ENCODE results near the gene CTSA.

CTSA gene

DNA sequence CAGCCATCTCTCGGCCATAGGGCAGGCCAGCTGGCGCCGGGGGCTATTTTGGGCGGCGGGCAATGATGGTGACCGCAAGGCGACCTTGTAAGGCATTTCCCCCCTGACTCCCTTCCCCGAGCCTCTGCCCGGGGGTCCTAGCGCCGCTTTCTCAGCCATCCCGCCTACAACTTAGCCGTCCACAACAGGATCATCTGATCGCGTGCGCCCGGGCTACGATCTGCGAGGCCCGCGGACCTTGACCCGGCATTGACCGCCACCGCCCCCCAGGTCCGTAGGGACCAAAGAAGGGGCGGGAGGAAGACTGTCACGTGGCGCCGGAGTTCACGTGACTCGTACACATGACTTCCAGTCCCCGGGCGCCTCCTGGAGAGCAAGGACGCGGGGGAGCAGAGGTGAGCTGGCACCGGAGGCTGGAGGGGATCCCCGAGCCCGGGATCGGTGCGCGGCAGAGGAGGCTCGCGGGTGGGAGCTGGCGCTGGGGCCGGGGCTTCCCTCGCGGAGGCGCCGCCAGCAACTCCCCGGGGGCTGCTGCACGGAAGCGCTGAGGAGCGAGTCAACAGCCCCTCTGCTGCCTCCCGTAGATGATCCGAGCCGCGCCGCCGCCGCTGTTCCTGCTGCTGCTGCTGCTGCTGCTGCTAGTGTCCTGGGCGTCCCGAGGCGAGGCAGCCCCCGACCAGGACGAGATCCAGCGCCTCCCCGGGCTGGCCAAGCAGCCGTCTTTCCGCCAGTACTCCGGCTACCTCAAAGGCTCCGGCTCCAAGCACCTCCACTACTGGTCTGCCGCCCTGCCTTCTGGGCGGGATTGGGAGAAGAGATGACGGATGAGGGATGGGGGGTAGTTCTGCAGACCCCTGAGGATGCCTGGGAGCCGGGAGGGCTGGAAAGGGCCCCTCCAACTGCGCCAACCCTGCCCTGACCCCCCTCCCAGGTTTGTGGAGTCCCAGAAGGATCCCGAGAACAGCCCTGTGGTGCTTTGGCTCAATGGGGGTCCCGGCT lies at the start of gene CTSA, which contains the start of gene NEURL2:
TSS of gene CTSA (plus strand) at position 351 of the 999 bp plus-strand sequence. CDS start at position 585, 234 bp downstream.
TSS of gene NEURL2 (minus strand) at position 224 of the 999 bp plus-strand sequence. CDS start at position 7, 217 bp downstream.
- peak; percentile 50 for DNase-seq

DNA sequence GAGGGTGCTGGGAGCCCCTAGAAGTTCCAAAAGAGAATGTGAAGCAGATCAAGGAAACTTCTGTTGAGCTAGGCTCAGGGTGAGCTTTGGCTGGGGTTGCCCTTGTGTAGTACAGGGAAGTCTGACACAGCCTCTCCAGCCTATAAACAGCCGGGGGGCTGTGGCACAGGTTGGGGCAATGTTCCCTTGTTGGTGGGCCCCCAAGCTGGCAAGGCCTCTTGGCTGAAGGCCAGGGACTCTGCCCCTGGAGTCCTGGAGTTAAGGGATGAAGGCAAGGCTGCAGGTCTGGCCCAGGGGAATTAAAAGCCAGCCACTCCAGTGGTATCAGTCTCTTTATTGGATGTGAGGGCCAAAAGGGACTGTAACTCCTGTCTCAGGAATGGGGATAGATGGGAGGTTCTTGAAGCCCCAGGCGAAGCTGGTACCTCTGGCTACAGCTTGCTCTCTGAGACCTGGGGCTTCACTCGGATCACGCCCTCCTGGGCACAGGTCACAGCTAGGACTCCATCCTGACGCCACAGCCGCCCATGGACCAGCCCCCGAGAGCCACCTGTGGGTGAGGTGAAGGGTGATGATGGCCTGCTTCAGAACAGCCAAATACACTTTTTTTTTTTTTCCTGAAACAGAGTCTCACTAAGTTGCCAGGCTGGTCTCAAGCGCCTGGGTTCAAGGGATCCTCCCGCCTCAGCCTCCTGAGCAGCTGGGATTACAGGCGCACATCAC lies 49.6 kb upstream of the CTSA start:
- DNase-seq: no peak

GRCh38 chr20:45842169-45842812 lies 48.8 kb upstream of the CTSA start:
- DNase-seq: no peak

DNA sequence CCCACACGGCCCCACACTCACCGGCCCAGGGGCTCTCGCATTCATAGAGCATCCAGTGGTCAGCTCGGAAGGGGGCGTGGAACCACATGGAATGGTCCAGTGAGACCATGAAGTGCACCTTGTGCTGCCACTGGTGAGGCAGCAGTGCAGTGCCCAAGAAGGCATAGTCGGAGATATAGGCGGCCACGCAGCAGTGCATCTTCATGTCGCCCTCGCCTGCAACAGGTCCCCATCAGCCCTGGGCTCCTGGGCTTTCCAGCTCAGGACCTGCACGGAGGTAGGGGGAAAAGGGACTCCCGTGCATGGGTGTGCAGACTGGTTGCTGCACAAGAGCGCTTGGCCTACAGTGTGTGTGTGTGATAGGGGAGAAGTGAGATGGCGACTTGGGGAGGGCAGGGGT lies 47.6 kb upstream of the CTSA start:
- no peak for DNase-seq

GRCh38 chr20:45845452-45845851 lies 45.7 kb upstream of the CTSA start:
- DNase-seq: no peak

GRCh38 chr20:45848421-45848820 lies 42.7 kb upstream of the CTSA start:
- no peak for DNase-seq

DNA sequence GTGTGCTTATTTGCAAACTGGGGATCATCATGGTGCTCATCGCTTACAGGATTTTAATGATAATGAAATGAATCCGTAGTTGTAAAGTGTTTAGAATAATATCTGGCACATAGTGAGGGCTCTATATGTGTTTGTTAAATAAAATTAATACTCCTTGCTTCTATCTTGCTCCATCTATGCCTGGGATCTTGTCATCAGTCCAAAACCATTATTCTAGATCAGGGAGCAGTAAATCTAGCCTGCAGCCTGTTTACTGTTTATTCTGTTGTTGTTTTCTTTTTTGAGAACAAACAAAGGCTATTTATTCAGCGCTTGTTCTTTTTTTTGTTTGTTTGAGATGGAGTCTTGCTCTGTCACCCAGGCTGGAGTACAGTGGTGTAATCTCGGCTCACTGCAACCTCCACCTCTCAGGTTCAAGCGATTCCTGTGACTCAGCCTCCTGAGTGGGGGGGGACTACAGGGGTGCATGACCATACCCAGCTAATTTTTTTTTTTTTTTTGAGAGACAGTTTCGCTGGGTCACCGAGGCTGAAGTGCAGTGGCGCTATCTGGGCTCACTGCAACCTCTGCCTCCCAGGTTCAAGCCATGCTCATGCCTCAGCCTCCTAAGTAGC lies 42.1 kb upstream of the CTSA start:
- no peak for DNase-seq

DNA sequence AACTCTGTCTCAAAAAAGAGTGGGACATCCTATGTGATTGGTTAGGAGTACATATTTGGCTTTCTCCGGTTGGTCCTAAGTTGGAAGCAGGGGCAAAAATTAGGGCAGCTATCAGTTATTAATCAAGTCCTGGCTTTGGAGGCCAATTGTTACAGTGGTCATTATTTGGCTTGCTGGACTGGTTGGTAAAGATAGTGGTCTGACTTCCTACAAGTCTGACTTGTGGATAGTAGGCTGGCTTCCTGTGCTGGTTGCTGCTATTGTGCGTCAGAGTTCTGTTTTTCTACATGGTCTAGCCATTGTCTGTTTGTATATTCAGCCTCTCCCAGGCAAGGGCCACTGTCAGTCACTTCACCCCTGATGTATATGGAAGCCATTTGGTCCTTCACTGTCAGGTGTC lies 40.9 kb upstream of the CTSA start:
- no peak for DNase-seq

DNA sequence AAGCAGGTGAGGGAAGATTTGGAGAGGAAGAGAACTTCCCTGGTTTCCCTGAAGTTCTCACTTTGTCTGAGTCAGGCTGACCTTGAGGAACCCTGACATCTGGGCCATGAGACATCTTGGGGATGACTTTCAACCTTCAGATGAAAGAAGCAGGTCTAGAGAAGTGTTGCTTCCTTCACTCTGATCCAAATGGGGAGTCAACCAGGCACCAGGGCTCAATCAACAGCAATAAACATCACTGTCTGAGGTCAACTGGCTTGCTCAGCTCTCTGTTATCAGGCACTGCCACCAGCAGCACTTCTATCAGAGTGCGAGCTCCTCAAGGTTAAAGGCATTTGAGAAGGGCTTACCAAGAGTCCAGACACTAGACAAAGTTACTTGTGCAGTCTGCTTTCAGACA lies 40.2 kb upstream of the CTSA start:
- DNase-seq: no peak

GRCh38 chr20:45851501-45851900 lies 39.6 kb upstream of the CTSA start:
- DNase-seq: no peak

GRCh38 chr20:45852326-45852725 lies 38.8 kb upstream of the CTSA start:
- DNase-seq: no peak

- DNase-seq: no peak
These were observed 37.7 kb upstream of the CTSA start for GRCh38 chr20:45853484-45853883.

- DNase-seq: peak; percentile 99
These were observed 33.8 kb upstream of the CTSA start, which contains the start of the genes ACOT8 and ZSWIM3 for GRCh38 chr20:45857114-45857881. TSS of gene ACOT8 (minus strand) at chr20:45857392. CDS start at chr20:45857315, 77 bp downstream. TSS of gene ZSWIM3 (plus strand) at chr20:45857614. CDS start at chr20:45857826, 212 bp downstream.

- no peak for DNase-seq
These were observed 33.3 kb upstream of the CTSA start for GRCh38 chr20:45857882-45858216.

DNA sequence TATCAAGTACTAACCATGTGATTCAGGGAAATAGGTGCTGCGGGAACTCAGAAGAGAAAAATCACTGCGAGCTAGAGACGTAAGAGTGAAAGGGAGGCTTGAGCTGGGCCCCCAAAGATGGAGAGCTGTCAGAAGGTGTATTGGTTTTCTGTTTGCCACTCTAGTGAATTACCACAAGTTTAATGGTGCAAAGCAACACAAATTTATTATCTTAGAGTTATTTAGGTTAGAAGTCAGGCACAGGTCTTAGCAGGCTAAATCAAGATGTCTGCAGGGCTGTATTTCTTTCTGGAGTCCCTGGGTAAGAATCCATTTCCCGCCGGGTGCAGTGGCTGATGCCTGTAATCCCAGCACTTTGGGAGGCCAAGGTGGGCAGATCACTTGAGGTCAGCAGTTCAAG lies 31.2 kb upstream of the CTSA start:
- DNase-seq: no peak

- DNase-seq: no peak
These were observed 30.4 kb upstream of the CTSA start for GRCh38 chr20:45860560-45861220.

GRCh38 chr20:45861221-45862075 lies 29.7 kb upstream of the CTSA start:
- DNase-seq: no peak

DNA sequence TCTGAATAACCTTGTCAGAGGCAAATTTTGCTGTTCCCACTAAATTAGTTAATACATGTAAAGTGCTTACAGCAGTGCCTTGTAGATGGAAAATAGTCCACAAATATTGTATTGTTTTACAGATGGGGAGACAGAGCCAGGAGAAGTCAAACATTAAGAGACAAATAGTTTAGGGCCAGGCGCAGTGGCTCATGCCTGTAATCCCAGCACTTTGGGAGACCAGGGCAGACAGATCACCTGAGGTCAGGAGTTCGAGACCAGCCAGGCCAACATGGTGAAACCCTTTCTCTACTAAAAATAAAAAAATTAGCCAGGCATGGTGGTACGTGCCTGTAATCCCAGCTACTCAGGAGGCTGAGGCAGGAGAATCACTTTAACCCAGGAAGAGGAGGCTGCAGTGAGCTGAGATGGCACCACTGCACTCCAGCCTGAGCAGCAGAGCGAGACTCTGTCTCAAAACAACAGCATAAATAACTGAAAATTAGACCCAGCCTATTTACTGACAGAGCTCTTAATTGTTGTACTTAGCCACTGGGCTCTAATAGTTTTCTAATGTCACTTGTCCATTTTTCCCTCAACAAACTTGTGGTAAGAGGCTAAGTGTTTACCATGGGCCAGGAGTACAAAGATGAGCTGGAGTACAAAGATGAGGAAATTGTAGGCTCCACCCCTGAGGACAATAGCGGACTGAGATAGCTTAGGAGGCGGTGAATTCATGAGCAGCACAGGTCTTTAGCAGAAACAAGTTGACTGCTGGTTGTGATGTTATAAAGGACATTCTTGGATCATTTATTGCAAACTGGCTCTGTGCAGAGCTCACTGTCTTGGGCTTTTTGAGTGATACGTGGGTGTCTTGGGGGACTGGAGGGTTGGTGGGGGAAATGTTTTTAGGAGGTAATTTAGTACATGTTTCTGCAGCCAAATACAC lies 27.3 kb upstream of the CTSA start:
- no peak for DNase-seq

DNA sequence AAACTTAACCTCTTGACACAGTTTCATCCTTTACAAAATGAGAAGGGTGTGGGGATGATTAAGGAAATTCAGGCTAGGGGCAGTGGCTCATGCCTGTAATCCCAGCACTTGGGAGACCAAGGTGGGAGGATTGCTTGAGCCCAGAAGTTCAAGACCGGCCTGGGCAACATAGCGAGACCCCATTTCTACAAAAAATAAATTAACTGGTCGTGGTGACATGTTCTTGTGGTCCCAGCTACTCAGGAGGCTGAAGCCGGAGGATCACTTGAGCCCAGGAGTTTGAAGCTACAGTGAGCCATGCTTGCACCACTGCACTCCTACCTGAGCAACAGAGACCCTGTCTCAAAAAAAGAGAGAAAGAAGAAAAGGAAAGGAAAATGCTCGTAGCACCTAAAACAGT lies 24.7 kb upstream of the CTSA start:
- no peak for DNase-seq

Data from NCI-H1417 treated with DMSO at 0.1 percent for 48 hours (cell line).